Measurements from ENCODE around the gene ETS1. TPM values are rescaled to one million over a fixed set of nuclear protein-coding genes. Genes with fewer than 3 reads are reported as not detected.

The ETS1 gene
- total and polyA plus RNA-seq, 11 donors: 18.4 to 101 (median 45.3) TPM

DNA sequence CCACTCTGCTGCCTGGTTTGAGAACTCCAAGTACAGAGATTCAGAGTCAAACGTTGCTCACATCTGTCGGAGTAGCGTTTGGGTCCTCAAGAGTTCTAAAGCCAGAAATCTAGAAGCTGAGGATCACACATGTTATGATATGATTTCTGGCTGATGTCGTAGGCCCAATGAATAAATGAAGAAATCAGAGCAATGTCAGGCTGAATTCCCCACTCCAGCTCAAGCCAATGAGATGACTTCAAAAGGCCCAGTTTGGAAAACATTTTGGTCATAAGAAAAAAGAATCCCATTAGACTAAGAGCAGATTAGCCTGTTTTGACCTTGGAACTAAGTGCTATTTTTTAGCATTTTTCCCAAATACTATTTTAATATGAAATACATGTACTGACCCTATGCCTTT lies 106.7 kb downstream of the ETS1 start:
- DNase-seq: no peak
- intact Hi-C loops (cut with DNase I): loop anchor here in 9 of 10 donors (5.0 to 10.0 kb wide), 6 partner anchors 37 to 154 kb away; no protein-coding TSS in a partner anchor
- ATAC-seq: peak in 2 of 4 donors; percentile 11 to 29
- Histone ChIP-seq H3K27ac (peak overlapping the region; percentile 20 to 81 (median 74)), H3K27me3 (no peaks in the 10 kb centered on the region), H3K4me1 (peaks cover 3 to 97% (median 84%) of the 10 kb centered on the region in 12 donors), H3K9me3 (no peaks in the 10 kb centered on the region), H3K36me3 (peaks cover 0 to 87% (median 73%) of the 10 kb centered on the region in 9 donors), H3K4me3 (no peak overlapping the region)
- 41 to 62% (median 49%) methylated on average over 4 of the region's 4 CpGs for WGBS, 4 donors
- no peak for TF ChIP-seq POLR2A (IDR thresholded peaks at IDR 0.05)
- TF ChIP-seq CTCF (IDR thresholded peaks at IDR 0.05): no peak

DNA sequence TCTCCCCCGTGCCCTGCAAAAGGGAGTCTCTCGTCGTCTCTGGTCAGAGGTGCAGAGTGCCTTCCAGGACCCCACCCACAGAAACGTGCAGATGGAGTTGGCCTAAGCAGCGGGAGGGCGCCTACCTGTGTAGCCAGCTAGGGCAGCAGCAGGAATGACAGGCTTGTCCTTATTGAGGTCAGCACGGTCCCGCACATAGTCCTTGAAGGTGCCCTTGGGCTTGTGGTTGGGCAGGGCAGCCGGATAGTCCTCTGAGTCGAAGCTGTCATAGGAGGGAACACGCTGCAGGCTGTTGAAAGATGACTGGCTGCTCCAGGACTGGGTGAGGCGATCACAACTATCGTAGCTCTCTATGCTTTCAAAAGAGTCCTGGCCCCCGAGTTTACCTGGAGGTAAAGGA lies 107.3 kb downstream of the ETS1 start:
- Histone ChIP-seq H3K4me3 (no peak overlapping the region), H3K27ac (peak overlapping the region; percentile 20 to 81 (median 74)), H3K9me3 (no peaks in the 10 kb centered on the region), H3K36me3 (peaks cover 0 to 81% (median 69%) of the 10 kb centered on the region in 9 donors), H3K4me1 (peaks cover 5 to 97% (median 87%) of the 10 kb centered on the region in 12 donors), H3K27me3 (no peaks in the 10 kb centered on the region)
- WGBS, 4 donors: 30 to 45% (median 44%) methylated on average over 10 to 14 of the region's 14 CpGs
- ATAC-seq: peak in 3 of 4 donors; percentile 50 to 77 (median 72)
- TF ChIP-seq POLR2A (IDR thresholded peaks at IDR 0.05) (no peak), CTCF (IDR thresholded peaks at IDR 0.05) (no peak)
- intact Hi-C loops (cut with DNase I): loop anchor here in 9 of 10 donors (5.0 to 10.0 kb wide), 6 partner anchors 37 to 155 kb away; no protein-coding TSS in a partner anchor
- DNase-seq: peak in 2 of 5 donors; percentile 58 to 66

- Histone ChIP-seq H3K36me3 (peaks cover 0 to 76% (median 60%) of the 10 kb centered on the region in 9 donors), H3K4me1 (peaks cover 11 to 98% (median 92%) of the 10 kb centered on the region in 12 donors), H3K4me3 (no peak overlapping the region), H3K9me3 (no peaks in the 10 kb centered on the region), H3K27me3 (no peaks in the 10 kb centered on the region), H3K27ac (peak overlapping the region in 11 of 12 donors; percentile 34 to 81 (median 74))
- ATAC-seq (no peak), DNase-seq (no peak)
- TF ChIP-seq CTCF (IDR thresholded peaks at IDR 0.05): no peak
- TF ChIP-seq POLR2A (IDR thresholded peaks at IDR 0.05): no peak
- intact Hi-C loops (cut with DNase I): loop anchor here in 2 of 10 donors (10.0 kb wide), 3 partner anchors 146 to 356 kb away; no protein-coding TSS in a partner anchor
Observed at GRCh38 chr11:128479144-128479543, 108.2 kb downstream of the ETS1 start.

GRCh38 chr11:128478305-128478704 lies 109.1 kb downstream of the ETS1 start:
- ATAC-seq: no peak
- TF ChIP-seq POLR2A (IDR thresholded peaks at IDR 0.05) (no peak), CTCF (IDR thresholded peaks at IDR 0.05) (no peak)
- H3K27me3 ChIP-seq: no peaks in the 10 kb centered on the region
- intact Hi-C loops (cut with DNase I): loop anchor here in 2 of 10 donors (10.0 kb wide), 3 partner anchors 146 to 356 kb away; no protein-coding TSS in a partner anchor
- H3K4me3 ChIP-seq: no peak overlapping the region
- DNase-seq: no peak
- peak overlapping the region in 10 of 12 donors; percentile 14 to 81 (median 74) for H3K27ac ChIP-seq
- H3K36me3 ChIP-seq: peaks cover 0 to 80% (median 59%) of the 10 kb centered on the region in 9 donors
- H3K4me1 ChIP-seq: peaks cover 11 to 98% (median 92%) of the 10 kb centered on the region in 12 donors
- H3K9me3 ChIP-seq: no peaks in the 10 kb centered on the region

All from heart left ventricle (tissue), 16 donors.